Measurements from ENCODE around the gene NRXN3.
"Not testable (repeated sequence)": the region's sequence is repeated elsewhere in the genome, so short reads cannot be mapped to it uniquely, and the experiment has no call there.

NRXN3 gene

GRCh38 chr14:78501909-78502308 lies 331.7 kb downstream of the NRXN3 start:
- DNase-seq, result no peak

- no peak for DNase-seq
These were observed 337.9 kb downstream of the NRXN3 start for GRCh38 chr14:78508023-78508422.

- DNase-seq, result no peak
These were observed 339.3 kb downstream of the NRXN3 start for GRCh38 chr14:78509516-78509915.

- no peak for DNase-seq
These were observed 341.8 kb downstream of the NRXN3 start for GRCh38 chr14:78512021-78512420.

GRCh38 chr14:78519863-78520262 lies 349.7 kb downstream of the NRXN3 start:
- peak; percentile 20 for DNase-seq

DNA sequence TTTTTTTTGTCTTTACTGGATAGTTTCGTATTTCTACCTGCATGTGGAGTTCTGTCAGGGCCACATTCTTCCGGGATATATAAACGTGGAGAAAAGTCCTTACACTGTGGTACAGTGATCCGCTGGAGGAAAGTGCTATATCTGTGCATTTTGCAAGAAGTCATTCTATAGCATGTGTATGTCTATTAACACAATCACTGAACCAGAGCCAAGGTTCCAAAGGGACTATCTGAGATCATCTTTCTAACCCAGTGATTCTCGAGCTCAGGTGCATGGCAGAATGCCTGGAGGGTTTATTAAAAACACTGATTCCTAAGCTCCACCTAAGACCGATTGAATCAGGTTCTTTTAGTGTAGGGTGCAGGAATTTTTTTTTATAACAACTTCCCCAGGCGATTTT lies 354.0 kb downstream of the NRXN3 start:
- DNase-seq, result no peak

DNA sequence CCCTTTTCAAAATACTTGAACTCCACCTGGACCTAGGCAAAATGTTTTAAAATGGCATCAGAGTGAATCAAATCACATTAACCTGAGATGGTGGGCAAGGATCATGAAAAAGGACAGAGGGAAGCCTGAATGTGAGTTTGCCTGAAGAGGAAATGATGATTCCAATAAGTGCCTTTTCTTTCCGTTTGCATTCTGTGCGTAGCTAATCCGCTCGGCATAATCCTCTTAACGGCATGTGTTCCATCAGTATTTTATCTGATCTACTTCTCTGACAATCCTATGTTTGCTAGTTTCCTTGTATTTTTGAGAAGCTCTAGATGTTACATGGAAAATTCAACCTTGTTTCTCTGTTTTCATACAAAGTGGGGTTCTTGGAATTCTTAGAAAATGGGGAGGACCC lies 354.6 kb downstream of the NRXN3 start:
- DNase-seq, result no peak

GRCh38 chr14:78530078-78530477 lies 359.9 kb downstream of the NRXN3 start:
- DNase-seq, result peak; percentile 13

DNA sequence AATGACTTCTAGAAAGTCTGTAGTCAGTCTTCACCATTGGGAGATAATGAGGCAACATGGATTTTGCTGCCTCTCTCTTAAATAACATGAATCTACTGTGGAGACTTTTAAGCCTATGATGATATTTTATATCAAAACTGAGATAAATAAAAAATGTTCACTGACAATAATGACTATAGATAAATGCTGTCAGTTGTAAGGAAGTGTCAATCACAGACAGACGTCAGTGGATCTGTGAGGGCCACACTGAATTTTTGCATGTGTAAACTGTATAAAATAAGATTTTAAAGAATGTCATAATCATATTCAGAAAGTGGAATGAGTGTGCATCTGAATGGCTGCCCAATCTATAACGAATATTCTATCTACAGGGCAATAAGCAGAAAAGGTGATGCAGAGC lies 364.0 kb downstream of the NRXN3 start:
- DNase-seq, result no peak

GRCh38 chr14:78535041-78535440 lies 364.9 kb downstream of the NRXN3 start:
- DNase-seq, result no peak

- not testable (repeated sequence) for DNase-seq
These were observed 371.6 kb downstream of the NRXN3 start for GRCh38 chr14:78541788-78542187.

DNA sequence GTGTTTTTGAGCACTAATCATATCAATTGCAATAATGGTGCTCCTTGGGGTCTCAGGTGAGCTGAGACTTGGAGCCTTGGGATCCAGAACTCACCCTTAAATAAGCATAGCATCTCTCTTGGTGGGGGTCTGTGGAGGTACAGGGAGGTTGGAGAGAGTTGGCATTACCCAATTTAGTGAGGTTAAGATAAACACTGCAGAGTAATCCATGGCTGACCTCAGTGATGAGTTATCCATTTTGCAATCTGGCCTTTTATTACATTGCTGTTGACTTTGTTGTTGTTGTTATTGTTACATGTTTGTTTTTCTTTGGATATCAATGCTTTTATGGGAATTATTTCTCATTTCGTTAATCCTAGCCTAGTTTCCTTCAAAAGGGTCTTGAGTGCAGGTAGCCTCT lies 373.3 kb downstream of the NRXN3 start:
- no peak for DNase-seq

GRCh38 chr14:78561074-78561473 lies 390.9 kb downstream of the NRXN3 start:
- no peak for DNase-seq

DNA sequence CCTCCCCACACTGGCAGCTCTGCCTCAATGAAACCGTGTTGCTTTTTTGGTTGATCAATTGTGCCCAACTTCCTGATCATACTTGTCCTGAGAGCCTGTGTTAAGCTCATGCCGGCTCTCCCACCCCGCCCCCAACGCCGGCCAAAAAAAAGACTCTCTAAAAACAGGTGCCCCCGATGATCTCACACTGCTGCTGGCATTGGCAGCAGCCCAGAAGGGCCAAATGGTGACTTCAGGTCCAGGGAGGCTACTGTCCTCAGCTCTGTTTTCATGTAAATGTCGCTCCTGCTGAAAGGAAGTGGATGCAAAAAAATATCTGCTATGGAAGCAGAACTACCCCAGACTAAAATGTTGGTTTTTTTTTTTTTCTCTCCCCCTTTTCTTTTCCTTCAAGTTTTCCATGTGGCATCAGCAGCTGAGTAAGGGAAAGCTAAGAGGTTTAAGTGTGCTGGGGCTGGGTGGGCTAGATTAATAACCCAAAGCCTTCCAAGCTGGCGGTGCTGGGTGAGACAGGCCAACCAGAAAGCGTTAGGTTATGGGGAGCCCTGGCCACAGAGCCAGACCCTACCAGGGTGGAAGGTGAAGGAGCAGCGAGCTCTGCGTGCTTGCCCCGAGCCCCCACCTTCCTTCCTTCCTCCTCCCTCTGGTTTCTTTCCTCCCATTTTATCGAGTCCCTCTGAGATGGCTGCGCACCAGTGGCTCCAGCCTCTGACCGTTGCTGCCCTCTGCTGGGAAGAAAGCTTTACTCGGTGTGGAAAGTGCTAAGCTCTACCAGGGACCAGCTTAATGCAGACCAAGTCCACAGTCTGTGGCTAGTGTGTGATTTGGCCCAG lies 396.1 kb downstream of the NRXN3 start:
- DNase-seq, result peak; percentile 76

DNA sequence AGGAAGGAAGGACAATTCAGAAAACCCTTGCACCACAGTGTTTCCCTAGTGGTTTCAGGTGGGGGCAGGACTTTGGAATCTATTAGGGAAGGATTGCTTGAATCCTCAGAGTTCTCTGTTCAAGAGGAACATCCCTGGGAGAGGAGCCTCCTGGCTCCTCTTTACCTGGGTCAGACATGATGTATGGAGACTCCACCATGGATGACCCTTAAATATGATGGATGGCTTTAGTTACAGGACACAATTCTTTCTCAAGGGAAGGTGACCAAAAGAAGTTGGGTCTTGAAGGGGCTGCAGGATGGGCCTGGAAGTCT lies 396.6 kb downstream of the NRXN3 start:
- no peak for DNase-seq

- DNase-seq, result no peak
These were observed 397.2 kb downstream of the NRXN3 start for GRCh38 chr14:78567343-78567742.

DNA sequence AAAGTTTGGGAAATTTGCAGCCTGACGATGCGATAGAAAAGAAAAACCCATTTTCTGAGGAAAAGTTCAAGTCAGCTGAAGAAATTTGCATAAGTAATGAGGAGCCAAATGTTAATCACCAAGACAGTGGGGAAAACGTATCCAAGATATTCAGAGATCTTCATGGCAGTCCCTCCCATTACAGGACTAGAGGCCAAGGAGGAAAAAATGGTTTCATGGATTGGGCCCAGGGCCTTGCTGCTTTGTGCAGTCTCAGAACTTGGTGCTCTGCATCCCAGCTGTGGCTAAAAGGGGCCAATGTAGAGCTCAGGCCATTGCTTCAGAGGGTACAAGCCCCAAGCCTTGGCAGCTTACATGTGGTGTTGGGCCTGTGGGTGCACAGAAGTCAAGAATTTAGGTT lies 403.6 kb downstream of the NRXN3 start:
- DNase-seq, result not testable (repeated sequence)

GRCh38 chr14:78576437-78577166 lies 406.4 kb downstream of the NRXN3 start:
- DNase-seq, result no peak

- DNase-seq, result no peak
These were observed 411.1 kb downstream of the NRXN3 start for GRCh38 chr14:78581229-78581628.

GRCh38 chr14:78586681-78587080 lies 416.5 kb downstream of the NRXN3 start:
- DNase-seq, result no peak

- DNase-seq, result no peak
These were observed 418.7 kb downstream of the NRXN3 start for GRCh38 chr14:78588906-78589305.

- no peak for DNase-seq
These were observed 422.5 kb downstream of the NRXN3 start for GRCh38 chr14:78592616-78593219.

DNA sequence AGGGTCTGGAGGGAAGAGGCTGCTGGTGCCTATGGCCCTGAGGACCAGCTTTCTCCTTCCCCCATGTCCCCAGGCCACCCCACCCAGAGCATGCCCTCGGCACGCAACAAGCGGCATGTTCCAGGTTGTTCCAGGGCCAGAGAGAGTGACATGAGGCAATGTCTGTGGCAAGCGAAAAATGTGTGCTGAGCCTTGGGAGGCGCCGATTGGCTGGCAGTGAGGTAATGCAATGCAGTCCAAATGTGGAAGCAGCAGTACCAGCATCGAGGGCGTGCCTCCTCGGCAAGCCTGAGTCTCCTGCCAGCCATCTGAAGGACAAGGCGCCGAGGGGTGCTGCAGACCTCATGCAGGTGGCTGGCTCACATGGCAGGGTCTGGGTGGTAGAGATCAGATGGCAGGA lies 423.8 kb downstream of the NRXN3 start:
- DNase-seq, result no peak

DNA sequence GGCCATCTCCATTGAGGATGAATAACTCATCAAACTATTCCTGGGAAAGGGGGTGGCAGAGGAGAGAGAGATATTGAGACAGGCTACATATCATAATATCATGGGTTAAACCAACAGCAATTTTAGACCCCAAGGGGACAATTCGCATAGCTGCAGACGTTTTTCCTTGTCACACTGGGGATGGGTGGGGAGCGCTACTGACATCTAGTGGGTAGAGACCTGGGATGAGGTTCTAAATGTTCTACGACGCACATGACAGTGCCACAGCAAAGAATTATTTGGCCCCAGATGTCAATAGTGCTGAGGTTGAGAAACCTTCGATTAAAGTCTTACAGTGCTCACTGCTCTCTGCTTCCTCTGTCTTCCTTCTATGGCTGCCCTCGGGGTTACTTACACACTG lies 425.6 kb downstream of the NRXN3 start:
- DNase-seq, result no peak
